Activated naive CD4-positive, alpha-beta T cell treated with anti-CD3 and anti-CD28 coated beads, Interleukin-2, amount 50 U/mL, for 24 hours (primary cell): ENCODE data around the gene SLC7A10.

Source experiments
- H3K27ac Mint-ChIP-seq: one replicate; pipeline ENCODE4 v1.8.0; 2021; ENCODE audit warnings: mild to moderate bottlenecking, mixed read lengths
- H3K27me3 Mint-ChIP-seq: one replicate; pipeline ENCODE4 v1.8.0; 2021; ENCODE audit warnings: mixed read lengths
- H3K36me3 Mint-ChIP-seq: one replicate; pipeline ENCODE4 v1.8.0; 2021; ENCODE audit warnings: mixed read lengths
- H3K4me1 Mint-ChIP-seq: one replicate; pipeline ENCODE4 v1.8.0; 2021; ENCODE audit warnings: mixed read lengths
- H3K4me3 Mint-ChIP-seq: one replicate; pipeline ENCODE4 v1.8.0; 2021; ENCODE audit warnings: mild to moderate bottlenecking, mixed read lengths
- H3K9me3 Mint-ChIP-seq: one replicate; pipeline ENCODE4 v1.8.0; 2021; ENCODE audit warnings: mixed read lengths

Gene SLC7A10

GRCh38 chr19:33205110-33205509 is 20.5 kb downstream of the SLC7A10 start:
- no peak overlapping the region for H3K27ac Mint-ChIP-seq
- H3K36me3 Mint-ChIP-seq = no peaks in the 10 kb centered on the region
- H3K27me3 Mint-ChIP-seq = no peaks in the 10 kb centered on the region
- no peaks in the 10 kb centered on the region for H3K4me1 Mint-ChIP-seq
- no peak overlapping the region for H3K4me3 Mint-ChIP-seq
- no peaks in the 10 kb centered on the region for H3K9me3 Mint-ChIP-seq

GRCh38 chr19:33204136-33204973 is 21.3 kb downstream of the SLC7A10 start:
- Mint-ChIP-seq H3K4me1 (no peaks in the 10 kb centered on the region), H3K27ac (no peak overlapping the region), H3K4me3 (no peak overlapping the region), H3K27me3 (no peaks in the 10 kb centered on the region), H3K36me3 (no peaks in the 10 kb centered on the region), H3K9me3 (no peaks in the 10 kb centered on the region)

- Mint-ChIP-seq H3K9me3 (no peaks in the 10 kb centered on the region), H3K27me3 (no peaks in the 10 kb centered on the region), H3K36me3 (no peaks in the 10 kb centered on the region), H3K4me1 (no peaks in the 10 kb centered on the region), H3K27ac (no peak overlapping the region), H3K4me3 (no peak overlapping the region)
Measured at GRCh38 chr19:33203529-33203928, 22.1 kb downstream of the SLC7A10 start.

GRCh38 chr19:33202546-33203507 is 22.8 kb downstream of the SLC7A10 start:
- H3K36me3 Mint-ChIP-seq = no peaks in the 10 kb centered on the region
- no peaks in the 10 kb centered on the region for H3K27me3 Mint-ChIP-seq
- no peak overlapping the region for H3K4me3 Mint-ChIP-seq
- H3K27ac Mint-ChIP-seq = no peak overlapping the region
- no peaks in the 10 kb centered on the region for H3K4me1 Mint-ChIP-seq
- H3K9me3 Mint-ChIP-seq = no peaks in the 10 kb centered on the region

- H3K27ac Mint-ChIP-seq = no peak overlapping the region
- H3K36me3 Mint-ChIP-seq = no peaks in the 10 kb centered on the region
- no peaks in the 10 kb centered on the region for H3K4me1 Mint-ChIP-seq
- H3K4me3 Mint-ChIP-seq = no peak overlapping the region
- no peaks in the 10 kb centered on the region for H3K9me3 Mint-ChIP-seq
- H3K27me3 Mint-ChIP-seq = peaks cover under 1% of the 10 kb centered on the region
Measured at GRCh38 chr19:33201886-33202545, 23.6 kb downstream of the SLC7A10 start.

GRCh38 chr19:33201473-33201872 is 24.2 kb downstream of the SLC7A10 start:
- no peaks in the 10 kb centered on the region for H3K4me1 Mint-ChIP-seq
- H3K9me3 Mint-ChIP-seq = no peaks in the 10 kb centered on the region
- peaks cover 4% of the 10 kb centered on the region for H3K27me3 Mint-ChIP-seq
- no peak overlapping the region for H3K27ac Mint-ChIP-seq
- no peaks in the 10 kb centered on the region for H3K36me3 Mint-ChIP-seq
- no peak overlapping the region for H3K4me3 Mint-ChIP-seq

GRCh38 chr19:33199441-33200265 is 26.0 kb downstream of the SLC7A10 start:
- Mint-ChIP-seq H3K4me1 (no peaks in the 10 kb centered on the region), H3K9me3 (no peaks in the 10 kb centered on the region), H3K36me3 (no peaks in the 10 kb centered on the region), H3K4me3 (no peak overlapping the region), H3K27ac (no peak overlapping the region), H3K27me3 (peaks cover 4% of the 10 kb centered on the region)

GRCh38 chr19:33198169-33198568 is 27.5 kb downstream of the SLC7A10 start:
- H3K36me3 Mint-ChIP-seq = no peaks in the 10 kb centered on the region
- H3K9me3 Mint-ChIP-seq = no peaks in the 10 kb centered on the region
- no peak overlapping the region for H3K4me3 Mint-ChIP-seq
- no peaks in the 10 kb centered on the region for H3K4me1 Mint-ChIP-seq
- H3K27me3 Mint-ChIP-seq = peaks cover 9% of the 10 kb centered on the region
- H3K27ac Mint-ChIP-seq = no peak overlapping the region

- Mint-ChIP-seq H3K9me3 (no peaks in the 10 kb centered on the region), H3K27ac (no peak overlapping the region), H3K4me1 (no peaks in the 10 kb centered on the region), H3K27me3 (peaks cover 13% of the 10 kb centered on the region), H3K4me3 (no peak overlapping the region), H3K36me3 (no peaks in the 10 kb centered on the region)
Measured at GRCh38 chr19:33197591-33198000, 28.1 kb downstream of the SLC7A10 start.

GRCh38 chr19:33196446-33197193 is 29.0 kb downstream of the SLC7A10 start:
- H3K4me3 Mint-ChIP-seq = no peak overlapping the region
- H3K36me3 Mint-ChIP-seq = no peaks in the 10 kb centered on the region
- peaks cover 19% of the 10 kb centered on the region for H3K27me3 Mint-ChIP-seq
- no peaks in the 10 kb centered on the region for H3K9me3 Mint-ChIP-seq
- H3K27ac Mint-ChIP-seq = no peak overlapping the region
- no peaks in the 10 kb centered on the region for H3K4me1 Mint-ChIP-seq

GRCh38 chr19:33195645-33196347 is 29.9 kb downstream of the SLC7A10 start:
- peaks cover 19% of the 10 kb centered on the region for H3K27me3 Mint-ChIP-seq
- H3K4me3 Mint-ChIP-seq = no peak overlapping the region
- H3K36me3 Mint-ChIP-seq = no peaks in the 10 kb centered on the region
- H3K27ac Mint-ChIP-seq = no peak overlapping the region
- no peaks in the 10 kb centered on the region for H3K4me1 Mint-ChIP-seq
- H3K9me3 Mint-ChIP-seq = no peaks in the 10 kb centered on the region

GRCh38 chr19:33194886-33195644 is 30.6 kb downstream of the SLC7A10 start:
- Mint-ChIP-seq H3K9me3 (no peaks in the 10 kb centered on the region), H3K4me3 (peak overlapping the region; percentile 33), H3K4me1 (no peaks in the 10 kb centered on the region), H3K27ac (no peak overlapping the region), H3K27me3 (peaks cover 19% of the 10 kb centered on the region), H3K36me3 (no peaks in the 10 kb centered on the region)

- no peak overlapping the region for H3K27ac Mint-ChIP-seq
- peaks cover 19% of the 10 kb centered on the region for H3K27me3 Mint-ChIP-seq
- no peaks in the 10 kb centered on the region for H3K36me3 Mint-ChIP-seq
- no peaks in the 10 kb centered on the region for H3K4me1 Mint-ChIP-seq
- no peak overlapping the region for H3K4me3 Mint-ChIP-seq
- no peaks in the 10 kb centered on the region for H3K9me3 Mint-ChIP-seq
Measured at GRCh38 chr19:33194532-33194885, 31.1 kb downstream of the SLC7A10 start.
